ENCODE data around the gene SRBD1. TPM values are rescaled to one million over a fixed set of nuclear protein-coding genes. Genes with fewer than 3 reads are reported as not detected.

SRBD1 gene
- 13.4 and 19.7 TPM in 2 replicates for total RNA-seq (2014; rRNA removed; shearing (Covaris generic))

GRCh38 chr2:45611020-45611859, at the start of gene SRBD1:
TSS of gene SRBD1 (minus strand) at chr2:45611267. CDS start at chr2:45605441, 5,826 bp downstream.
- DNase-seq (ENCODE audit: low read depth) = peak; percentile 96

GRCh38 chr2:45654250-45654649, 43.2 kb upstream of the SRBD1 start:
- DNase-seq (ENCODE audit: low read depth) = no peak

GRCh38 chr2:45653122-45653913, 42.3 kb upstream of the SRBD1 start:
- no peak for DNase-seq (ENCODE audit: low read depth)

GRCh38 chr2:45652090-45653031, 41.3 kb upstream of the SRBD1 start:
- peak; percentile 32 for DNase-seq (ENCODE audit: low read depth)

GRCh38 chr2:45651415-45652089, 40.5 kb upstream of the SRBD1 start, which contains the start of gene PRKCE:
TSS of gene PRKCE (plus strand) at chr2:45651675.
- DNase-seq (ENCODE audit: low read depth) = peak; percentile 13

- peak; percentile 96 for DNase-seq (ENCODE audit: low read depth)
Observed at GRCh38 chr2:45650851-45651414, 39.9 kb upstream of the SRBD1 start.

GRCh38 chr2:45649858-45650811, 39.1 kb upstream of the SRBD1 start:
- peak; percentile 63 for DNase-seq (ENCODE audit: low read depth)

- DNase-seq (ENCODE audit: low read depth) = peak; percentile 23
Observed at GRCh38 chr2:45649462-45649857, 38.4 kb upstream of the SRBD1 start.

GRCh38 chr2:45648636-45649035, 37.6 kb upstream of the SRBD1 start:
- no peak for DNase-seq (ENCODE audit: low read depth)

GRCh38 chr2:45647986-45648520, 37.0 kb upstream of the SRBD1 start:
- no peak for DNase-seq (ENCODE audit: low read depth)

- DNase-seq (ENCODE audit: low read depth) = no peak
Observed at GRCh38 chr2:45647356-45647755, 36.3 kb upstream of the SRBD1 start.

- no peak for DNase-seq (ENCODE audit: low read depth)
Observed at GRCh38 chr2:45646289-45646688, 35.2 kb upstream of the SRBD1 start.

- peak; percentile 47 for DNase-seq (ENCODE audit: low read depth)
Observed at GRCh38 chr2:45643543-45644542, 32.8 kb upstream of the SRBD1 start.

GRCh38 chr2:45643095-45643494, 32.0 kb upstream of the SRBD1 start:
- peak; percentile 22 for DNase-seq (ENCODE audit: low read depth)

GRCh38 chr2:45640576-45640975, 29.5 kb upstream of the SRBD1 start:
- no peak for DNase-seq (ENCODE audit: low read depth)

GRCh38 chr2:45637440-45637839, 26.4 kb upstream of the SRBD1 start:
- DNase-seq (ENCODE audit: low read depth) = peak; percentile 50

- no peak for DNase-seq (ENCODE audit: low read depth)
Observed at GRCh38 chr2:45636008-45636407, 24.9 kb upstream of the SRBD1 start.

GRCh38 chr2:45634223-45634622, 23.2 kb upstream of the SRBD1 start:
- no peak for DNase-seq (ENCODE audit: low read depth)

Data from RPMI7951 (cell line).